ENCODE data around the gene CENPW. TPM values are rescaled to one million over a fixed set of nuclear protein-coding genes. Genes with fewer than 3 reads are reported as not detected.

Gene CENPW
- total RNA-seq, 2 experiments from 2014 or later: 62.5 to 75.3 TPM

DNA sequence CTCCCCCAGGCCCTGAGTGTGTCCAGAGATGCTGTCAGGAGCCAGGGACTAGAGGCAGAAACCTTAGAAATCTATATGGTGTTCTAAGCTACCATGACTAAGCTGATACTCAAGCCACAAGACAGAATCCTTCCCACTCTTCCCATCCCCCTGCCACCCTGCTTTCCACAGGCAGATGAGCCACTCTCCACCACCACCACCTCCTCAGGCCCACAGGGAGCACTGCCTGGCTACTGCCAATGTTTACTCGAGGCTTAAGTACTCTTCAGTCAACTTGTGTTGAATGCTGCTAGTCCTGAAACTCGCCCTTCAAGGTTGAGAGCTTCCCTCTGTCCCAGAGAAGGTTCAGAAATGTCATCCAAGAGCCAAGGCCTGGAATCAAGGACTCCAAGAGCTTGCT is 56.2 kb downstream of the CENPW start:
- Mint-ChIP-seq H3K36me3 (no peaks in the 10 kb centered on the region), H3K27ac (no peak overlapping the region), H3K9me3 (no peaks in the 10 kb centered on the region), H3K4me3 (no peak overlapping the region), H3K27me3 (no peaks in the 10 kb centered on the region), H3K4me1 (no peaks in the 10 kb centered on the region)
- no peak for DNase-seq
